ENCODE results near the gene ANKMY2. TPM values are rescaled to one million over a fixed set of nuclear protein-coding genes. Genes with fewer than 3 reads are reported as not detected.

Gene ANKMY2
- total RNA-seq, 3 donors from 2014 or later (not counting 1 experiment from before 2014, with no cell fraction given): 15.5 to 21.4 (median 19.4) TPM

DNA sequence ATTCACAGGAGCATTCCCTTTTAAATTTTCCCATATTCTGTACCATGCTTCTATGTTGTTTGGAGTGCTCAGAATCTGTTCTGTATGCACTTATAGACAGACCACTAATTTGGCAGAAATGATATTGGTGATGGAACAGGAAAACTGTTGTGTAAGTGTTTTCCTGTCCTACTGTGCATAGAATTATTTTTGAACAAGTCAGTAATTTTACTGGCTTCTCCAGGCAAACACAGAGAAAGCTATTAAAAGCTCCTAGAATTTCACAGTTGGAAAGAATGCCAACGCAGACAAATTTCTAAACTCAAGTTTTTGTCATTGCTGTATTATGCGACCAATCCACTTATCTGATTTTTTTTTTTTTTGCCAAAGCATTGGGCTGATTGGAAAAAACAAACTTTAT lies 55.7 kb downstream of the ANKMY2 start:
- DNase-seq (no peak), ATAC-seq (no peak)
- H3K27ac Mint-ChIP-seq: no peak overlapping the region
- Histone ChIP-seq H3K4me3 (ENCODE audit: low read length) (no peak overlapping the region), H3K9me3 (ENCODE audit: control insufficient read depth, insufficient read depth, low read length) (no peaks in the 10 kb centered on the region), H3K36me3 (ENCODE audit: control insufficient read depth, insufficient read depth, low read length) (no peaks in the 10 kb centered on the region), H3K4me1 (ENCODE audit: control insufficient read depth, insufficient read depth, low read length) (no peaks in the 10 kb centered on the region), H3K27ac (ENCODE audit: low read length) (no peak overlapping the region), H3K27me3 (ENCODE audit: control insufficient read depth, insufficient read depth, low read length) (no peaks in the 10 kb centered on the region)
- no peak overlapping the region for H3K4me3 Mint-ChIP-seq
- TF ChIP-seq, protein P1, sequence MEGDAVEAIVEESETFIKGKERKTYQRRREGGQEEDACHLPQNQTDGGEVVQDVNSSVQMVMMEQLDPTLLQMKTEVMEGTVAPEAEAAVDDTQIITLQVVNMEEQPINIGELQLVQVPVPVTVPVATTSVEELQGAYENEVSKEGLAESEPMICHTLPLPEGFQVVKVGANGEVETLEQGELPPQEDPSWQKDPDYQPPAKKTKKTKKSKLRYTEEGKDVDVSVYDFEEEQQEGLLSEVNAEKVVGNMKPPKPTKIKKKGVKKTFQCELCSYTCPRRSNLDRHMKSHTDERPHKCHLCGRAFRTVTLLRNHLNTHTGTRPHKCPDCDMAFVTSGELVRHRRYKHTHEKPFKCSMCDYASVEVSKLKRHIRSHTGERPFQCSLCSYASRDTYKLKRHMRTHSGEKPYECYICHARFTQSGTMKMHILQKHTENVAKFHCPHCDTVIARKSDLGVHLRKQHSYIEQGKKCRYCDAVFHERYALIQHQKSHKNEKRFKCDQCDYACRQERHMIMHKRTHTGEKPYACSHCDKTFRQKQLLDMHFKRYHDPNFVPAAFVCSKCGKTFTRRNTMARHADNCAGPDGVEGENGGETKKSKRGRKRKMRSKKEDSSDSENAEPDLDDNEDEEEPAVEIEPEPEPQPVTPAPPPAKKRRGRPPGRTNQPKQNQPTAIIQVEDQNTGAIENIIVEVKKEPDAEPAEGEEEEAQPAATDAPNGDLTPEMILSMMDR (IDR thresholded peaks at IDR 0.05): no peak
- peaks cover 0 to 2% of the 10 kb centered on the region in 2 donors for H3K27me3 Mint-ChIP-seq (ENCODE audit: low read depth in 2 of 2)
- H3K36me3 Mint-ChIP-seq: no peaks in the 10 kb centered on the region
- H3K9me3 Mint-ChIP-seq: no peaks in the 10 kb centered on the region
- intact Hi-C loops (cut with micrococcal nuclease): no loop called here
- 65% methylated on average over 2 of the region's 2 CpGs for WGBS (ENCODE audit: insufficient coverage)
- no peaks in the 10 kb centered on the region for H3K4me1 Mint-ChIP-seq

DNA sequence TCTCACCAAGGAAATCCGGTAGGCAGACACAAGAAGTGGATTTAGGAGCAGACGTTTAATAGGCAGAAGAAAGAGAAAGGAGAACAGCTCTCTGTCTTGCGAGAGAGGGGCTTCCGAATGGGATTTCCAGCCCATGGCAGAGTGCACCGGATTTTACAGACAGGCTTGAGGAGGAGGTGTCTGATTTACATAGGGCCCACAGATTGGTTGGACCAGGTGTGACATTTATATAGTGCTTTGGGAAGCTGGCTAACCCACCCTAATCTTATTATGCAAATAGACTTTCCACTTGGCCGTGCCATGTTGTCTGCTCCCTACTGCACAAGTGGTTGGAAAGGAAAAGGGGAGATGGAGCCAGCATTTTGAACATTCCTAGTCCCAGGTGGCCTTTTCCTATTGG lies 57.8 kb downstream of the ANKMY2 start:
- no peak for ATAC-seq
- no peaks in the 10 kb centered on the region for H3K36me3 Mint-ChIP-seq
- intact Hi-C loops (cut with micrococcal nuclease): no loop called here
- H3K4me3 Mint-ChIP-seq: no peak overlapping the region
- Histone ChIP-seq H3K4me1 (ENCODE audit: control insufficient read depth, insufficient read depth, low read length) (no peaks in the 10 kb centered on the region), H3K36me3 (ENCODE audit: control insufficient read depth, insufficient read depth, low read length) (no peaks in the 10 kb centered on the region), H3K27me3 (ENCODE audit: control insufficient read depth, insufficient read depth, low read length) (no peaks in the 10 kb centered on the region), H3K9me3 (ENCODE audit: control insufficient read depth, insufficient read depth, low read length) (no peaks in the 10 kb centered on the region), H3K4me3 (ENCODE audit: low read length) (no peak overlapping the region), H3K27ac (ENCODE audit: low read length) (no peak overlapping the region)
- TF ChIP-seq, protein P1 (IDR thresholded peaks at IDR 0.05): no peak
- H3K27me3 Mint-ChIP-seq (ENCODE audit: low read depth in 2 of 2): peaks cover 0 to 4% of the 10 kb centered on the region in 2 donors
- no peak overlapping the region for H3K27ac Mint-ChIP-seq
- WGBS (ENCODE audit: insufficient coverage): 91% methylated on average over 6 of the region's 6 CpGs
- no peaks in the 10 kb centered on the region for H3K9me3 Mint-ChIP-seq
- no peaks in the 10 kb centered on the region for H3K4me1 Mint-ChIP-seq
- no peak for DNase-seq

GRCh38 chr7:16587129-16587528 lies 58.4 kb downstream of the ANKMY2 start:
- intact Hi-C loops (cut with micrococcal nuclease): no loop called here
- Histone ChIP-seq H3K27me3 (ENCODE audit: control insufficient read depth, insufficient read depth, low read length) (no peaks in the 10 kb centered on the region), H3K27ac (ENCODE audit: low read length) (no peak overlapping the region), H3K4me1 (ENCODE audit: control insufficient read depth, insufficient read depth, low read length) (no peaks in the 10 kb centered on the region), H3K4me3 (ENCODE audit: low read length) (no peak overlapping the region), H3K9me3 (ENCODE audit: control insufficient read depth, insufficient read depth, low read length) (no peaks in the 10 kb centered on the region), H3K36me3 (ENCODE audit: control insufficient read depth, insufficient read depth, low read length) (no peaks in the 10 kb centered on the region)
- Mint-ChIP-seq H3K27me3 (ENCODE audit: low read depth in 2 of 2) (peaks cover 0 to 4% of the 10 kb centered on the region in 2 donors), H3K4me1 (no peaks in the 10 kb centered on the region), H3K27ac (no peak overlapping the region), H3K36me3 (no peaks in the 10 kb centered on the region), H3K4me3 (no peak overlapping the region), H3K9me3 (no peaks in the 10 kb centered on the region)
- ATAC-seq: no peak
- 96% methylated on average over 3 of the region's 3 CpGs for WGBS (ENCODE audit: insufficient coverage)
- DNase-seq: no peak
- TF ChIP-seq, protein P1 (IDR thresholded peaks at IDR 0.05): no peak
